GM18909 (cell line): Measurements from ENCODE around the gene LGR4.
A peak's percentile ranks its signal among the peaks of the same experiment; 100 is the strongest.

Experiments used
- ATAC-seq: cut with Tn5 transposase; IDR thresholded peaks from one replicate; pipeline ENCODE4 v1.9.1; 2021; ENCODE audit warnings: mild to moderate bottlenecking; ENCODE audit not compliant: unreplicated experiment, poor library complexity

Gene LGR4

DNA sequence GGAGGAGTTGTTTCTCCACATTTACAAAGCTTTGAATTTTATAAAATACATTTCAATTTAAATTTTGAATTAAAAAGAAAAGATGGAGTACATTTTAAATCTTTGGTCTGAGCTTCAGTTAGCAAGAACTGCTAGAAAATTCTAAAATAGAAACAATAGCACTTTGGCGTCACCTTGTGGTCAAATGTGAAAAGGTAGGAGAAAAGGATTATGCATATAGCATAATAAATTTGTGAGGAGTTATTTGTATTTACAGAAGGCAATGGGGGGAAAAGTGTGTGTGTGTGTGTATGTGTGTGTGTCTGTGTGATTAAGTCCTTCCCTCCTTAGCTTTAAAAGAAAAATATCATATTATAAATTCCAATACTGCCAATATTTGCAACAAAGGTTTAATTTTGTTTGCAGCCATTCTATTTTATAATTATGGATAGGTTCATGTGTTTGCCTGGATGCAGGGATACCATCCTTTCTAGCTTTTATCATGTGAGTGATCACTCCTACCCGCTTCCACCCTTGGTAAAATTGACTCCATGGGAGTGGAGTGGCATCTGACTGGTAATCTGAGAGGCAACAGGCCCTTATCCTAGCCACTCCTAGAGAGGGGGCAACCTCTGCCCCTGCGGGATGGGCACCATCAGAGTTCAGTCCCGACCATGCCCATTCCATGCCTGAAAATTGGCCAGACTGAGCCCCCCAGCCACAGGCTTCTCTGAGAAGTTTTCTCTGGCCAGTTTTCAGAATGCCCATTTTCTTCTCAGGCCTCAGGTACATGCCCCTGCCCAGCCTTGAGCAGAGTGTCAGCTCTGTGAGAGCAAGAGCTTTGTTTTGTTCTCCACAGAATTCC lies 13.6 kb upstream of the LGR4 start:
- peak; percentile 74 for ATAC-seq

DNA sequence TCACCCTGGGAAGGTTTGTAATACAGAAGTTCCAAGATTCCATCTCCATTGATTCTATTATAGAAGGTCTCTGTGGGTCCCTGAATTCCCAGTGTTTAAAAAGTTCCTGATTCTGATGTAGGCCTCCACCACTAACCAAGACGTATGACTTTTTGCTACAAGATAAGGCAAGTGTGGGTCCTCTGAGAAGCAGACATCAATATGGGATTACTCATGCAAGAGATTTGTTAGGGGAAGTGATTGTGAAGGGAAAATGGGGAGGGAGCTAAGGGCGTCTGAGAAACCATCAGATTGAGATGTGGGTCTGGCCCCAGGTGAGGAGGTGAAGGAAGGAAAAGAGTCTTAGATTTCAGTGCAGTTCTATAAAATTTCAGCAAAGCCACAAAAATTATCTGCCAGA lies 10.2 kb upstream of the LGR4 start:
- ATAC-seq, result no peak

DNA sequence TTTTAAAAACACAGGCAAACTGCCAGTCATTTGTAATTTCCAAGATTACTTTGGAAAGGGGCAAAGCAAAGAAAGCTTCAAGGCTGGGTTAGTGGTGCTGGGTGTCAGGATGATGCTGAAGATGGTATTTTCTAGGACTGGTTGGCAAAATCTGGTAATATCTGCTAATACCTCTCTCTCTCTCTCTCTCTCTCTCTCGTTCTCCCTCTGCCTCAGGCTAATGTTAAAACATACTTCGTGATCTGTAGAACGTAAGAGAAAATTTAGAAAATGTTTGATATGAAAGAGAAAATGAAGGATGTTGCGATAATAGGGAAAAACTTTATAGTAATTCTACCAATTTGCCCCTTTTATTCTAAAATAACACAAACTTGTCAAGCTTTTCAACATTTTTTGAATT lies 9.4 kb upstream of the LGR4 start:
- ATAC-seq, result no peak

- no peak for ATAC-seq
These were observed 5.2 kb upstream of the LGR4 start for GRCh38 chr11:27477831-27478230.

DNA sequence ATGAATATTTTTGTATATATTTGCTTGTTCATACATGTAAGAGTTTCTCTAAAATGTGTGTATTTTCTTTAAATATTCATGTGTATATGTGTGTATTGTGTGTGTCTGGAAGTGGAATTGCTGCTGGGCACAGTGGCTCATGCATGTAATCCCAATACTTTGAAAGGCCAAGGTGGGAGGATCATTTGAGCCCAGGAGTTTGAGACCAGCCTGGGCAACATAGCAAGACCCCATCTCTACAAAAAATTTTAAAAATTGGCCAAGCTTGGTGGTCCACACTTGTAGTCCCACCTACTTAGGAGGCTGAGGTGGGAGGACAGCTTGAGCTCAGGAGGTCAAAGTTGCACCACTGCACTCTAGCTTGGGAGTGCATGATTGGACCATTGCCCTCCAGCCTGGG lies 4.7 kb upstream of the LGR4 start:
- no peak for ATAC-seq

DNA sequence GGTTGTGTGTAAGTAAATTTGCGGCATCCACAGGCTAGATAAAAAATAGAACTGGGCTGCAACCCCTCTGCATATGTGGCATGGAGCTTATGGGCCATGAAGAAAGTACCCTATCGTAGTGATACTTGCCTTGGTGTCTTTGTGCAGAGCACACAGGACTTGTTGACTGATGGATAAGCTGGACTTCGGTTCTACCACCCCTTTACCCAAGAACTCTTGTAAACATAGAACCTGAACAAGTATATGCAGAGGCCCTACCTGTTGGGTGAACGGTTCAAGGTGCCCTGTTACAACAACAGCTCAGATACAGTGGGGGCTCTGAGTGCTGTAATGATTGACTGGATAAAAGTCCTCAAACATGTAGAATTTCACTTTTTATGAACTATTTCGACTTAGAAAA lies 3.0 kb upstream of the LGR4 start:
- ATAC-seq, result no peak

DNA sequence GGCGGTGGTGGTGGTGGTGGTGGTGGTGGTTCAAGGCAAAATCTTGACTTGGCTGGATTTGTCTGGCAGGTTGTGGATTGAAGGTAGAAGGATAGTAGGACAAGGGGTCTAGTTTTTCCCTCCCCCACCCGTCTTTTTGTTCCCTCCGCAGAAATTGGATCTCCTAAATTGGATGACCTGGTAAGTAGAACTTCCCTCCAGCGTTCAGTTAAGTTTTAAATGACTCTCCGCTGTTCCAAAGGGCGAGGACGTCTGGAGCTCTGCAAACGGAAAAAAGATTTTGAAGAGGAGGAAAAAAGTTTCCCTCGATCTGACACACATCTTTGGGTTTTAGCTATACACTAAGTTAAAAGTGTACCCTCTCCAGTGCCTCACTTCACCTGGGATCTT lies 422 bp upstream of the LGR4 start:
- ATAC-seq, result no peak

- peak; percentile 44 for ATAC-seq
These were observed 797 bp downstream of the LGR4 start for GRCh38 chr11:27471589-27472397.

DNA sequence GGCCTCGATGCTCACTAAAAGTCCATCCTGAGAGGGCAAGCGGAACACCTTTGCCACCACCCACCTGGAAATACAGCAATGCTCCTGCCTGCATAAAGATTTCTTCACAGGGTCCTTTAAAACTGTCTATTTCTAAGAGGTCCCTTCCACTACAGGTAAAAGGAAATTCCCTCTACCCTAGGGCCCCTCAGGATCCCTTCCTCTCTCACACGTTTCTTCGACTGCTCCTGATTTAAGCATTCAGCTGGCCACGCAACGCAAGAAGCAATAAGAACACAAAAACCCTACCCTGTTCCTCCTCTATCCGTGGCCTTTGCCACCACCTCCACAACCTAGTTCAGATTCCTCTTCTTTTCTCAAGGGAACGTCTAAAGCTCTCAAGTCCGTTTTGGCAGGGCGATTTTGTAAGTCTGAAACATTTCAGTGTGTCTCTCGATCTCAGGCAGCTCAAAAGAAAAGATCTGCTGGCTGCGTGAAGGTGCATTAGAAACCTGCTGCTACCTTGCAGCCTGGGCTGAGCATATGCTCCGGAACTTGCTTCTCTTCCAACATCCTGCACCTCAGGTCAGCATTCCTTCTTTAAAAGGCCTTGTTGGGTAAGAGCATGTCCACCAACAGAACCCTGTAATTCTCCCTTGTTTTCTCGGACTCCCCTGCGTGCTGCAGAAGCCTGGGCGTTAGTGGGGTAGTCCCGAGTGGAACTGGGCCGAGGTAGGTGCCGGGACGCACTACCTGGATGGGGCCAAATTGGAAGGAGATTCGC lies 1.6 kb downstream of the LGR4 start:
- no peak for ATAC-seq

GRCh38 chr11:27470166-27470565 lies 2.4 kb downstream of the LGR4 start:
- no peak for ATAC-seq

DNA sequence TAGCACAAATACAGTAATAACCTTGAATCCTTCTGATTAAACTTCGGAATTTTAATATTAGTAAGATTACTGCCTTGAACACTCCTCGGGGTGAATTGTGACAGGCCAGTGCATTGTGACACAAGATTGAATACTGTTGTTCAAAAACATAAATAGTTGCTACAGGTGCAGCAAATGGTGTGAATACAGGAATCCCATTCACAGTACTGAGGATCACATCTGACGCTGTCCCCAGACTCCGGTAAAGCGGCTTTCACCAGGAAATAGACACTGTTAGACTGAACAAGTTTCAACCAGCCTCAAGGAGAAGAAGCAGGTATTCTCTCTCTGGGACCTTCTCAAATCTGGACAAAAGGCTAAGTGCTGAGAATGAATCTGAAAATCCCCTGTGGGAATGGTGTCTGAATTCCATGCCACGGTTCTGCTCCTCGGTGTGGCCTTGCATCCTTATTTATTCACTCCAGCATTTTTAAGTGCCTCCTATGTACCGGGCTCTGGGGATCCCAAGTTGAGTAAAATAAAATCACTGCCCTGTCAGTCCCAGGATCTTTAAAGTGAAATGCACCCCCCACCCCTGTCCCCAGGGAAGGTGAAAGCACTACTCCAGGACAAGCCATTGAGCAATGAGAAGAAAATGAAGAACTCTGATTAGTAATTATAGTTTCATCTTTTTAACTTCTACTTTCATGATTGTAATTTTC lies 3.4 kb downstream of the LGR4 start:
- ATAC-seq, result no peak

- ATAC-seq, result no peak
These were observed 4.2 kb downstream of the LGR4 start for GRCh38 chr11:27468209-27468994.

DNA sequence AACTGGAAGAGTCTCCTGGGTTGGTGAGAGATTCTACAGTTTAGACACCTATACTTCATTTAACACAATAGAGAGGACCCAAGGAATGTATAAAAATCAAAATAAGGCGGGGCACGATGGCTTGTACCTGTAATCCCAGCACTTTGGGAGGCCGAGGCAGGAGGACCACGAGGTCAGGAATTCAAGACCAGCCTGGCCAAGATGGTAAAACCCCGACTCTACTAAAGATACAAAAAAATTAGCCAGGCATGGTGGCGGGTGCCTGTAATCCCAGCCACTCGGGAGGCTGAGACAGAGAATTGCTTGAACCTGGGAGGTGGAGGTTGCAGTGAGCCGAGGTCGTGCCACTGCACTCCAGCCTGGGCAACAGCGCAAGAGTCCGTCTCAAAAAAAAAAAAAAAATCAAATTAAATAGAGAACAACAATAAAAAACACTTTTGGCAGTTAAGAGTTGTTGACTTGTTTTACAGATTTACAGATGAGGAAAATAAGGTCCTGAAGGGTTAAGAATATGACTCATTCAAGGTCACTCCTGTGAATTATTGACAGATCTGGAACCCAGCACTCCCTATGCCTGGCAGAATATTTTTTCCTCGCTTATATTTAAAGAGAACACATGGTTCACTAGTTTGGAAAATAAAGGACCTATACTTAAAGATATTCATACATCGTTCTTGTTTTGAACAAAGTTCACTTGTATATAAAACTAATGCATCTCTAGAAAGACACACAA lies 5.2 kb downstream of the LGR4 start:
- no peak for ATAC-seq

- ATAC-seq, result no peak
These were observed 6.2 kb downstream of the LGR4 start for GRCh38 chr11:27466363-27466762.

DNA sequence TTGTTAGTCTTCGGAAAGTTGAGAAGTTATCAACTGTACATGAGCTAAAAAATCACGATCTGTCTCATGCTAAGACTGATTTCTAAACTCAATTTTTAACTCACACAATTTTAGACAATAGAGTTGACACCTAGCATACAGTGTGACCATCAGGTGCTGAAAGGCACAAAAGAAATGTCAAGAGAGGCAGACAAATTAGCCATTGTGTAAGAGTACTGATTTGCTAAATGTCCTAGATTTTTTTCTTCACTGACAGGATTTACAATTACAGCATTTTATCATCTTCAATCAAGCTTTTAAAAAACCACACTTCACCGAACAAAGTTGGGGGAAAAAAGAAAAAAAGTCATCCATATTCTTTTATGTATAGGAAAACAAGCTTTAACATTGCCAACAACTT lies 7.0 kb downstream of the LGR4 start:
- ATAC-seq, result no peak

DNA sequence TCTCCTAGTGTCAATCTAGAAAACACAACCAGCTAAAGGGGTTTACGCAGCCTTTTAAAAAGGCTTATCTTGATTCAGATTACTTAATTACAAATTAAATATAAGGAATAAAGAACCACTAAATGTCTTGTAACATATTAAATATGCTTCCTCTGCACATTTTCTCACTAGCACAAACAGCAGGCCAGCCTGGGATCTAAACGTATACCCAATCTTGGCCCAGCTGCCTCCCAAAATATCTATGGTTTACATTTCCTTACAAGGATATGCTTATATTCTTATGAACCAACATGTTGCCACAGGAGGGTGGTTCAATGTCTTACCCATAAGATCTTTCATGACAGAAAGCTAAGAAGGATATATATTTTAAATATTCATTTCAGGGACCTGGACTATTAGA lies 7.7 kb downstream of the LGR4 start:
- ATAC-seq, result no peak

GRCh38 chr11:27464289-27464696 lies 8.3 kb downstream of the LGR4 start:
- no peak for ATAC-seq

- no peak for ATAC-seq
These were observed 10.0 kb downstream of the LGR4 start for GRCh38 chr11:27462543-27462942.
